Muscle layer of duodenum (tissue), 2 donors: ENCODE results near the gene ZIC1.

ENCODE experiments used
- H3K27ac ChIP-seq: one replicate; pipeline ENCODE4 v1.7.0; 2013; ENCODE audit warnings: mild to moderate bottlenecking, low read length
- H3K27me3 ChIP-seq: one replicate; pipeline ENCODE4 v1.7.0; 2013; ENCODE audit warnings: low read depth, mild to moderate bottlenecking, control low read depth, low read length
- H3K36me3 ChIP-seq, 2 donors: one replicate each; pipeline ENCODE4 v1.7.0; 2013; ENCODE audit warnings: low read length in 2 of 2, control low read depth in 1 of 2, mild to moderate bottlenecking in 1 of 2; ENCODE audit not compliant: insufficient read depth in 2 of 2, control insufficient read depth in 1 of 2
- H3K4me1 ChIP-seq, 2 donors: one replicate each; pipeline ENCODE4 v1.7.0; 2013; ENCODE audit warnings: low read length in 2 of 2, mild to moderate bottlenecking in 2 of 2, control low read depth in 1 of 2, moderate library complexity in 1 of 2; ENCODE audit not compliant: insufficient read depth in 2 of 2, control insufficient read depth in 1 of 2
- H3K4me3 ChIP-seq, 2 donors: one replicate each; pipeline ENCODE4 v1.7.0; 2013; ENCODE audit warnings: low read length in 2 of 2, low read depth in 1 of 2, mild to moderate bottlenecking in 1 of 2
- H3K9me3 ChIP-seq, 2 donors: one replicate each; pipeline ENCODE4 v1.7.0; 2013; ENCODE audit warnings: low read length in 2 of 2, control low read depth in 1 of 2, mild to moderate bottlenecking in 1 of 2; ENCODE audit not compliant: control insufficient read depth in 1 of 2
- donor health status: healthy.

ZIC1 gene

DNA sequence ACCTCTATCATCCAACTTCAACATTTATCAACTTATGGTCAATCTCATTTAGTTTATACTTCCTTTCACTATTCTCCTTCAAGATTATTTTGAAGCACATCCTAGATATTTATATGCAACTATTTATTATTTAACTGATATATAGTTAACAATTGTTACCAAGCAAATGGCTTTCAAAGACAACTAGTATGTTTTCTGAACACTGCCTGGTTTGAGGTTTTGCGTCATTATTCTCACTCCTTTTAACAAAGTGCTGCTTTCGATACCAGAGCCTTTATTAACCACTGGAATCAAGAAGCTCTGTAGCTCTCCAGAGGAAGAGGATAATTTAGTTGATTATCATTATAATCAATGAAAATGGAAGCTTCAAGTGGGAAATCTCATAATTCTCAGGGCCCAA is 19.6 kb downstream of the ZIC1 start:
- Histone ChIP-seq H3K27ac (no peak overlapping the region), H3K27me3 (peaks cover 11% of the 10 kb centered on the region), H3K36me3 (no peaks in the 10 kb centered on the region), H3K4me3 (no peak overlapping the region), H3K9me3 (peaks cover 0 to 1% of the 10 kb centered on the region in 2 donors), H3K4me1 (peaks cover 0 to 5% of the 10 kb centered on the region in 2 donors)

DNA sequence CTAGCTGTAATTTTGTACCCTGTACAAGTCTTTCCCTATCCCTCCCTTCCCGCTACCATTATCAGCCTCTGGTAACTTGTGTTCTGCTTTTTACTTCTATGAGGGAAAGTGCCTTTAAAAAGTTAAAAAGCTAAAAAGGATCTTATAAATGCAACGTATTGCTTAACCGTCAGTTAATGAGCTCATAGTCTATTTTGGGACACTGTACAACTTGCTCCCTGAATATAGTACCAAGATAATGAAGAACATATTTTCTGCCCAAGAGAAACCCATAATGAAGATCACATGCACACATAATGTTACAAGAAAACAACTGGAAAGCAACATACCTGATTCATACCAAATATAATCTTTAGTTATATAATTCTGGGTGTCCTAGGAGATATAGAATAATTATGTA is 22.6 kb downstream of the ZIC1 start:
- H3K36me3 ChIP-seq: no peaks in the 10 kb centered on the region
- H3K9me3 ChIP-seq: no peaks in the 10 kb centered on the region
- H3K27ac ChIP-seq: no peak overlapping the region
- H3K27me3 ChIP-seq: no peaks in the 10 kb centered on the region
- H3K4me3 ChIP-seq: no peak overlapping the region
- no peaks in the 10 kb centered on the region for H3K4me1 ChIP-seq

DNA sequence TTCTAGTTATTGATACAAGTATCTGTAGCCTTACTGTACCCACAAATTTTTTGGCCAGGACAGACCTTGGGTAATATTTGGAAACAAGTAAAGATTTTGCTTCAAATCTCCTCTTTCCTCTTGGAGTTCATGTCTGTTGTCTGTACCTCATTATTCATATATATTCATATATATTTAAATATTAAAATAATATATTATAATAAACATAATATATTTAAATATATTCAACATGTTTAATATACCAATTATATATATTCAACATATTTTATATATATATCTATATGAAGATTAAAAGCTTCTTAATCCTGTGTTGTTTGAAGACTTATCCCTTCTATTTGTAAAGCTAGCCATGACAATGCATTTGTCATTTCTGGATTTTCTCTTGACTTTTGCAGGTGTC is 38.1 kb downstream of the ZIC1 start:
- H3K27me3 ChIP-seq: no peaks in the 10 kb centered on the region
- no peaks in the 10 kb centered on the region for H3K36me3 ChIP-seq
- no peaks in the 10 kb centered on the region for H3K4me1 ChIP-seq
- H3K4me3 ChIP-seq: no peak overlapping the region
- H3K9me3 ChIP-seq: no peaks in the 10 kb centered on the region
- H3K27ac ChIP-seq: no peak overlapping the region

DNA sequence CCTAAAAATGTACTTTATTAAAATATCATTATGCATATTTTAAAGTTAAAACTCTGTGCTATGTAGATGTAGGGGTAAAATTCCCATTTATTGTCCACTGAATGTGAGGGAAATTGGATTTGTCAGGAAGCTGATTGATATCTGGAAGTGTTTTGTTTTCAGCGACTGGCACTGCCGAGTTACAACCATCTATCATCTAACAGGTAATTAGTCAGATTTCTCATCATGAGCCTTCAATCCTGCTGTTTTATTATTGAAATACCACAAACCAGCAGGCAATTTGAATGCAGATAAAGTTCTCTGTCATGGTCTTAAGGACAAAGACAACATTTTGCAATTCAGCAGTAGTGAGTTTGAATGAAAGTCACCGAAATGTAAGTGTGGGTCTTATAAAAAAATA is 40.5 kb downstream of the ZIC1 start:
- Histone ChIP-seq H3K9me3 (no peaks in the 10 kb centered on the region), H3K27ac (no peak overlapping the region), H3K36me3 (no peaks in the 10 kb centered on the region), H3K4me1 (no peaks in the 10 kb centered on the region), H3K4me3 (no peak overlapping the region), H3K27me3 (no peaks in the 10 kb centered on the region)

DNA sequence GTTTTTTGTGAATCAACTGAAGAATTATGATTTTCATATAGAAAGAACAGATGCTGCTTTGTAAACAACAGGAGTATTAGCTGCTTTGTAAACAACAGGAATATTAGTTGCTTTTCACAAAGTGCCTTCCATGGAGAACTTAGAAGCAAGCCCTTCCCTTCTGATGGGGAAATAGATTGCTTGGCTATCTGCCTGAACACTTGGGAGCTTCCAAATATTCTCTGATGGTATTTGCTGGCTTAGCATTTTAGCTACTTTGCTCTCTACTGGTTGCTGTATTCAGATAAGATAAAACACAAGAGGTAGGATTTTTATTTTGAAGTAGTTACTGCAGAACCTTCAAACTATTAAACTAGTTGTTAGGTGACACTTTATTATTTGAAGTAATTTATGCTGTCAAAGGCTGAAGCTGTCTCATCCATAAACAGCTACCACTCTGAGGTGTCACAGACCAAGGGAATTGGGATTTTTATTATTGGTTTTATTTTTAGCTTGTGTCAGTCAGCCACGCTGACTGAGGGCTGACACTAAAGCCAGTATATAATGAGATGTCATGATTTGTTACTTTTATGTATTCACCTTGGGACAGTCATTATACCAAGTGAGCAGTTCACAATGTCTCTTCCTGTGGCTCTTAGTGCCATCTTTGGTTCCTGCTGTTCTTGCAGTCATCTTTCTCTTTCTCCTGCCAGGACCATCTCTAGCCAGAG is 50.0 kb downstream of the ZIC1 start:
- Histone ChIP-seq H3K4me1 (no peaks in the 10 kb centered on the region), H3K9me3 (no peaks in the 10 kb centered on the region)

DNA sequence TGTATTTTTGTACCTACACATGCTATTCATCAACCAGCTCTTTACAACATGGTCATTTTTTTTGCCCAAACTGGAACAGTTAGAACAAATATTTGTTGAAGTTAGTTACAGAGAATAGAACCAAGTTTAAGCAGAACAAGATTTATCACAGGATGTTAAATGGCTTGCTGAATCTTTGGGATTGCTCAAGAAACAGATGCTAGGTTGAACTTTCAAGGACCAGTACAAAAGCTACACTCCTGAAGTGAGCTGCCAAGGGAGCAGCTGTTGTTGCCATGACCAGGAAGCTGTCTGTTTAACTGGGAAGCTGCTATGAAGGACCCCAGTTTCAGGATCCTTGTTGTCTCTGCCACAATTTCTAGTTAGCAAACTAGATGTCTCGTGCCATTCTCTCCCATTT is 53.7 kb downstream of the ZIC1 start:
- Histone ChIP-seq H3K4me1 (no peaks in the 10 kb centered on the region), H3K4me3 (no peak overlapping the region), H3K27me3 (no peaks in the 10 kb centered on the region), H3K36me3 (no peaks in the 10 kb centered on the region), H3K27ac (no peak overlapping the region), H3K9me3 (no peaks in the 10 kb centered on the region)

More for the DNA sequence above, 50.0 kb downstream of the ZIC1 start:
- no peaks in the 10 kb centered on the region for H3K27me3 ChIP-seq
- no peaks in the 10 kb centered on the region for H3K36me3 ChIP-seq
- no peak overlapping the region for H3K4me3 ChIP-seq
- no peak overlapping the region for H3K27ac ChIP-seq
